KMS-11 (cell line): ENCODE data around the gene CLEC3B.

Source experiments
- H2AFZ ChIP-seq: fragments of 200-600 bp; sonication (generic); 2 replicates; pipeline ENCODE4 v1.6.1; 2016; ENCODE audit warnings: antibody characterized with exemption, mixed run types, low read depth
- H3K27ac ChIP-seq: fragments of 200-600 bp; sonication (generic); 2 replicates; pipeline ENCODE4 v1.6.1; 2016; ENCODE audit warnings: mild to moderate bottlenecking, mixed run types
- H3K27me3 ChIP-seq: fragments of 200-600 bp; sonication (generic); 2 replicates; pipeline ENCODE4 v1.6.1; 2017; ENCODE audit warnings: mild to moderate bottlenecking, low read depth, mixed run types, moderate library complexity; ENCODE audit not compliant: insufficient read depth
- H3K36me3 ChIP-seq: fragments of 200-600 bp; sonication (generic); 2 replicates; pipeline ENCODE4 v1.6.1; 2017; ENCODE audit warnings: mild to moderate bottlenecking, mixed run types; ENCODE audit not compliant: insufficient read depth
- H3K4me1 ChIP-seq: fragments of 200-600 bp; sonication (generic); 2 replicates; pipeline ENCODE4 v1.6.1; 2016; ENCODE audit warnings: mild to moderate bottlenecking, low read depth, mixed run types; ENCODE audit not compliant: poor library complexity, severe bottlenecking
- H3K4me2 ChIP-seq: fragments of 200-600 bp; sonication (generic); 2 replicates; pipeline ENCODE4 v1.7.0; 2016; ENCODE audit warnings: mild to moderate bottlenecking, mixed run types
- H3K4me3 ChIP-seq: fragments of 200-600 bp; sonication (generic); IDR thresholded peaks from 2 replicates; pipeline ENCODE4 v1.6.1; 2017; ENCODE audit warnings: low read depth, low read length, mixed read lengths; ENCODE audit not compliant: insufficient read depth
- H3K79me2 ChIP-seq: fragments of 200-600 bp; sonication (generic); 2 replicates; pipeline ENCODE4 v1.6.1; 2016; ENCODE audit warnings: low read depth, mixed run types; ENCODE audit not compliant: insufficient read depth
- H3K9ac ChIP-seq: fragments of 200-600 bp; sonication (generic); 2 replicates; pipeline ENCODE4 v1.6.1; 2016; ENCODE audit warnings: mild to moderate bottlenecking, mixed run types
- H4K20me1 ChIP-seq: fragments of 200-600 bp; sonication (generic); 2 replicates; pipeline ENCODE4 v1.6.1; 2016; ENCODE audit warnings: mild to moderate bottlenecking, mixed run types; ENCODE audit not compliant: insufficient read depth
- CTCF ChIP-seq: fragments of 200-600 bp; sonication (generic); conservative IDR thresholded peaks from 2 replicates; pipeline ENCODE4 v1.6.1; 2017; ENCODE audit warnings: low read depth, mild to moderate bottlenecking, antibody characterized with exemption, low read length, moderate library complexity, mixed read lengths

CLEC3B gene

GRCh38 chr3:45009868-45010267 is 16.2 kb upstream of the CLEC3B start:
- Histone ChIP-seq H3K36me3 (no peaks in the 10 kb centered on the region), H4K20me1 (no peaks in the 10 kb centered on the region), H3K27ac (no peak overlapping the region), H2AFZ (no peak overlapping the region), H3K4me3 (no peak overlapping the region), H3K4me2 (no peak overlapping the region), H3K27me3 (no peaks in the 10 kb centered on the region), H3K79me2 (no peaks in the 10 kb centered on the region), H3K4me1 (peaks cover 18% of the 10 kb centered on the region), H3K9ac (no peak overlapping the region)
- no peak for TF ChIP-seq CTCF

GRCh38 chr3:45010811-45011333 is 15.2 kb upstream of the CLEC3B start:
- no peaks in the 10 kb centered on the region for H3K79me2 ChIP-seq
- no peak overlapping the region for H3K27ac ChIP-seq
- no peak overlapping the region for H3K9ac ChIP-seq
- H3K4me2 ChIP-seq = no peak overlapping the region
- H3K4me1 ChIP-seq = peaks cover 18% of the 10 kb centered on the region
- no peaks in the 10 kb centered on the region for H4K20me1 ChIP-seq
- H2AFZ ChIP-seq = no peak overlapping the region
- H3K27me3 ChIP-seq = no peaks in the 10 kb centered on the region
- H3K36me3 ChIP-seq = no peaks in the 10 kb centered on the region
- no peak overlapping the region for H3K4me3 ChIP-seq
- no peak for TF ChIP-seq CTCF

- Histone ChIP-seq H3K36me3 (no peaks in the 10 kb centered on the region), H3K27ac (no peak overlapping the region; the same call in 1 of the 2 replicates), H4K20me1 (no peaks in the 10 kb centered on the region), H3K4me1 (peaks cover 18% of the 10 kb centered on the region), H3K79me2 (no peaks in the 10 kb centered on the region), H2AFZ (no peak overlapping the region), H3K27me3 (no peaks in the 10 kb centered on the region), H3K4me3 (no peak overlapping the region), H3K9ac (no peak overlapping the region), H3K4me2 (no peak overlapping the region; the same call in 1 of the 2 replicates)
- no peak for TF ChIP-seq CTCF
These were observed 14.2 kb upstream of the CLEC3B start for GRCh38 chr3:45011756-45012508.

GRCh38 chr3:45012577-45012976 is 13.5 kb upstream of the CLEC3B start:
- Histone ChIP-seq H3K36me3 (no peaks in the 10 kb centered on the region), H2AFZ (no peak overlapping the region), H3K4me2 (no peak overlapping the region), H3K27ac (no peak overlapping the region), H3K79me2 (no peaks in the 10 kb centered on the region), H3K4me1 (peaks cover 18% of the 10 kb centered on the region), H3K27me3 (no peaks in the 10 kb centered on the region), H3K9ac (no peak overlapping the region), H4K20me1 (no peaks in the 10 kb centered on the region), H3K4me3 (no peak overlapping the region)
- no peak for TF ChIP-seq CTCF
